Measurements from ENCODE around the gene HNRNPH2.
A peak's percentile ranks its signal among the peaks of the same experiment; 100 is the strongest.

Gene HNRNPH2

DNA sequence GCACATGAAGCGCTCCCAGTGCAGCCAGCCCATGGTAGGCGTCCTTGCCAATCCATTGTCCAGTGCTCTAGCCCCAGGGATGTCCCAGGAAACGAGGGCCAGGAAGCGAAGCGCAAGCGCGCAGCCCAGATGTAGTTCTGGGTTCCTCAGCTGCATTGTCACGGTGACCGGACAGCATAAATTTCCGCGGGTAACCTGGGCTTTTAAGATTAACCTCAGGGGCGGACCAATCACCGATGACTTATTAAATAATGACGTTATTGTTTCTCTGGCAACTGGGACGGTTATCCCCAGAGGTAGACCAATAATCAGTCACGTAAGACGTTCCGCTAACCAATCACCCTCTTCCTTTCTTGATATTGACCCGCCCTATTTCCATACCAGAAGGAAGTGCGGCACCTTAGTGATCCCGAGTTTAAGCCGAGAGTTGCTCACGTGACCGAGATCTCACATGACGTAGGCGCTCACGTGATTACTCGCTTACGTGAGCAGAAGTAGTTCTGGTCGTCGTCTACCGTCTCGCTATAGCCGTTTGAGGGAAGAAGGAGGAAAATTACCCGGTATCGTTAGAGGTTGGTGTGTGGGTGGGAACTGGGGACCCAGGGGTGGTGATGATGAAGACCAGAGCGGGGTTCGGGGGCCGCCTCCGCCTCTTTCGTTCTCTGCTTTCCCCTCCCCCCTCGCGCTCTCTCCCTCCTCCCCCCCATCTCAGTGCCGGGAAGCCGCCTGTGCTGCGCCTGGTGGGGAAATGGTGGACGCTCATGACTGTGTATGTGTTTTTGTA lies at the start of gene HNRNPH2, which contains the start of gene GLA:
HNRNPH2 (plus strand) TSS at position 475 of the 784 bp plus-strand sequence. CDS start 3,767 bp downstream, outside the sequence.
GLA (minus strand) TSS at position 178 of the 784 bp plus-strand sequence; CDS start at position 156, 22 bp downstream.
- Histone ChIP-seq H3K27me3 (replicated peaks; ENCODE audit: control insufficient read depth, insufficient read depth, low read length) (no peaks in the 10 kb centered on the region), H3K4me3 (replicated peaks; ENCODE audit: low read depth, low read length) (peak within 1 kb of the TSS; percentile 88), H3K36me3 (ENCODE audit: control insufficient read depth, insufficient read depth, low read length) (no peaks in the 10 kb centered on the region)
- no peak for TF ChIP-seq CTCF (IDR thresholded peaks at IDR 0.05; ENCODE audit: insufficient read depth, low read length, poor library complexity, severe bottlenecking)
- DNase-seq (ENCODE audit: extremely low read depth, insufficient read length): peak; percentile 90

GRCh38 chrX:101359966-101360365 lies 48.1 kb upstream of the HNRNPH2 start:
- TF ChIP-seq CTCF (IDR thresholded peaks at IDR 0.05; ENCODE audit: insufficient read depth, low read length, poor library complexity, severe bottlenecking): no peak
- peaks cover 13% of the 10 kb centered on the region for H3K36me3 ChIP-seq (ENCODE audit: control insufficient read depth, insufficient read depth, low read length)
- DNase-seq (ENCODE audit: extremely low read depth, insufficient read length): no peak
- no peak overlapping the region for H3K4me3 ChIP-seq (replicated peaks; ENCODE audit: low read depth, low read length)
- no peaks in the 10 kb centered on the region for H3K27me3 ChIP-seq (replicated peaks; ENCODE audit: control insufficient read depth, insufficient read depth, low read length)

DNA sequence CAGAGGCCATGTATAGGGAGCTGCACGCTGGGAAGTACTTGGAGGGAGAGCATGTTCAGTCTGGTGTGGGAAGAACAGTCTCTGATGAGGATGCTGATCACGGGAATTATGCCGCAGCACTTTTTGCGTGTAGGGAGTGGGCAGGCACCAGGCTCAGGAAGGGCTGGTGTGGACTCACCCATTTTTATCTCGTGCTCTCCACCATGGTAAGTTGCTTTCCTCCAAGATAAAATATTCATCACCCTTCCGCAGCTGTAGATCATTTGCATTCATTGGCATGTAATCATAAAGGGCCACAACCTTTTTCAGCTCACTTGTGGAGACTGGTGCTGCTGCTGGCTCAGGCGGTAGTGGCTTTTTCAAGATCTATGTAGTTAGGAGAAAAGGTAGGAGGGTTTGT lies 47.6 kb upstream of the HNRNPH2 start:
- H3K27me3 ChIP-seq (replicated peaks; ENCODE audit: control insufficient read depth, insufficient read depth, low read length): no peaks in the 10 kb centered on the region
- H3K36me3 ChIP-seq (ENCODE audit: control insufficient read depth, insufficient read depth, low read length): peaks cover 13% of the 10 kb centered on the region
- no peak overlapping the region for H3K4me3 ChIP-seq (replicated peaks; ENCODE audit: low read depth, low read length)
- DNase-seq (ENCODE audit: extremely low read depth, insufficient read length): no peak
- TF ChIP-seq CTCF (IDR thresholded peaks at IDR 0.05; ENCODE audit: insufficient read depth, low read length, poor library complexity, severe bottlenecking): no peak

DNA sequence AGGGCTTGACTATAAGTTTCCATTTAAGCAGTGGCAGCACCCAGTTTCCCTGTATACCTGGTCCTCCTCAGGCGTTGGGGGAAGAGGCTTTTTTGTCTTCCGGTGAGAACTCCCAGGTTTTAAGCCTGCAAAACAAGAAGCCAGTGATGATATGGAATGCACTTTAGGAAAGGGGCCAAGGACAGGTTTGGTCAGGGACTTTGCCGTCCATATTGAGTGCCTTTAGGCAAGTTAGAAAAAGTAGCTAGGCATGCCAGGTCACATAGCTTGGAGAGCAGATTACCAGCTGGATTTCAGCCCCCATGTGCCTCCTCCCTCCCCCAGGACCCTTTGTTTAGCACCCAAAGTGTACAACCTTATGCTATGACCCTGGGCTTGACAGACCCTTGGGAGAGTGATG lies 45.9 kb upstream of the HNRNPH2 start:
- Histone ChIP-seq H3K27me3 (replicated peaks; ENCODE audit: control insufficient read depth, insufficient read depth, low read length) (no peaks in the 10 kb centered on the region), H3K36me3 (ENCODE audit: control insufficient read depth, insufficient read depth, low read length) (peaks cover 12% of the 10 kb centered on the region), H3K4me3 (replicated peaks; ENCODE audit: low read depth, low read length) (no peak overlapping the region)
- DNase-seq (ENCODE audit: extremely low read depth, insufficient read length): no peak
- no peak for TF ChIP-seq CTCF (IDR thresholded peaks at IDR 0.05; ENCODE audit: insufficient read depth, low read length, poor library complexity, severe bottlenecking)

GRCh38 chrX:101362757-101363156 lies 45.3 kb upstream of the HNRNPH2 start:
- Histone ChIP-seq H3K36me3 (ENCODE audit: control insufficient read depth, insufficient read depth, low read length) (peaks cover 12% of the 10 kb centered on the region), H3K27me3 (replicated peaks; ENCODE audit: control insufficient read depth, insufficient read depth, low read length) (no peaks in the 10 kb centered on the region), H3K4me3 (replicated peaks; ENCODE audit: low read depth, low read length) (no peak overlapping the region)
- no peak for TF ChIP-seq CTCF (IDR thresholded peaks at IDR 0.05; ENCODE audit: insufficient read depth, low read length, poor library complexity, severe bottlenecking)
- no peak for DNase-seq (ENCODE audit: extremely low read depth, insufficient read length)

All from GM06990 (cell line).